GM23338 (cell line): ENCODE data around the gene TRPC3.

Experiments
- CTCF ChIP-seq, 2 experiments: fragments of 200-600 bp in 1 of 2; sonication (generic) in 1 of 2; conservative IDR thresholded peaks; 2 replicates each; pipeline versions ENCODE4 v1.5.1 to v1.6.1; 2016 to 2017; ENCODE audit warnings: antibody characterized with exemption in 2 of 2, low read depth in 2 of 2, mild to moderate bottlenecking in 2 of 2, moderate library complexity in 1 of 2
- EZH2phosphoT487 ChIP-seq: fragments of 200-600 bp; sonication (generic); IDR thresholded peaks from one replicate; pipeline ENCODE4 v1.8.1; 2018; ENCODE audit warnings: antibody characterized with exemption; ENCODE audit not compliant: unreplicated experiment

GRCh38 chr4:121938282-121939092 is 13.4 kb downstream of the TRPC3 start:
- TF ChIP-seq CTCF (conservative IDR thresholded peaks at IDR 0.05; ENCODE audit: low read depth in 2 of 2) (no peak), EZH2phosphoT487 (no peak)
